IgD-negative memory B cell (primary cell): ENCODE data around the gene KDM1B. TPM values are rescaled to one million over a fixed set of nuclear protein-coding genes. Genes with fewer than 3 reads are reported as not detected.
A peak's percentile ranks its signal among the peaks of the same experiment; 100 is the strongest.

ENCODE experiments used
- H3K27ac Mint-ChIP-seq, 3 donors: one replicate each; pipeline ENCODE4 v1.8.0; 2020 to 2022; ENCODE audit warnings: mild to moderate bottlenecking in 3 of 3, mixed read lengths in 3 of 3, moderate library complexity in 1 of 3
- H3K27me3 Mint-ChIP-seq: one replicate; pipeline ENCODE4 v1.8.0; 2021; ENCODE audit warnings: mixed read lengths
- H3K36me3 Mint-ChIP-seq: one replicate; pipeline ENCODE4 v1.8.0; 2020; ENCODE audit warnings: mild to moderate bottlenecking, mixed read lengths
- H3K4me1 Mint-ChIP-seq, 3 donors: one replicate each; pipeline ENCODE4 v1.8.0; 2020 to 2022; ENCODE audit warnings: mixed read lengths in 3 of 3, mild to moderate bottlenecking in 1 of 3
- H3K4me3 Mint-ChIP-seq, 4 donors: one replicate each; pipeline ENCODE4 v1.8.0; 2020 to 2022; ENCODE audit warnings: mild to moderate bottlenecking in 4 of 4, mixed read lengths in 4 of 4, moderate library complexity in 3 of 4
- H3K9me3 Mint-ChIP-seq, 3 donors: one replicate each; pipeline ENCODE4 v1.8.0; 2020 to 2021; ENCODE audit warnings: mixed read lengths in 3 of 3, mild to moderate bottlenecking in 1 of 3
- polyA plus RNA-seq: library from polyadenylated mRNA; unstranded; fragments of 300-500 nt; fragmentation: Illumina TruSeq; gene quantifications from one replicate; pipeline ENCODE4 v1.2.3, GENCODE V29; 2021

Gene KDM1B
- polyA plus RNA-seq, 1 donor from 2014 or later = 2.3 TPM

DNA sequence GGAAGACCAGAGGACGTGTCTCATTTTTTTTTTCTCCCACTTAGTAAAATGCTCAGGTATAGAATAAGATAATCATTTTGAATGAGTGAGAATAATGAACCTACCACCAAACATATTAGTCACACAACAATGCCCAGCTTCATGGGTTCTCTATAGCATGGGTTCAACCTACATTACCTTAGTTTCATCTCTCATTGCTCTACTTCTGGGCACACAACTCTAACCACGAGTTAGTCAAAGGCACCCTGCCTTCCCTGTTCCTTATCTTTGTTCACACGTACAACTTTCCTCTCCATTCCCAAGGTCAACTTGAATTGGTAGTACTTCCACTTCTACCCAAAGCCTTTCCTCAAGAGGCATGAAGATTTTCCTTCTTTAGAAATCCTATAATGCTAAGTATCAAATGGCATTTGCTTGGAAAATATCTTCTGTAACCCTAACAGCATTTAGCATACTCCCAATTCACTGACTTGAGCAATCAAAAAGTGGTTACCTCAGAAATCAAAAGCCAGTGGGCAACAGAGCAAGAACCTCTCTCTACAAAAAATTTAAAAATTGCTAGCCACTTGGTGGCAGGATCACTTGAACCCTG is 88.2 kb downstream of the KDM1B start:
- no peak overlapping the region for H3K4me3 Mint-ChIP-seq
- peaks cover 5 to 13% (median 7%) of the 10 kb centered on the region in 3 donors for H3K4me1 Mint-ChIP-seq
- H3K27ac Mint-ChIP-seq = peak overlapping the region in 2 of 3 donors; percentile 2 to 82
- H3K27me3 Mint-ChIP-seq = no peaks in the 10 kb centered on the region
- H3K36me3 Mint-ChIP-seq = peaks cover 10% of the 10 kb centered on the region
- no peaks in the 10 kb centered on the region for H3K9me3 Mint-ChIP-seq

GRCh38 chr6:18244251-18244650 is 89.0 kb downstream of the KDM1B start:
- Mint-ChIP-seq H3K27me3 (no peaks in the 10 kb centered on the region), H3K4me3 (no peak overlapping the region), H3K9me3 (no peaks in the 10 kb centered on the region), H3K36me3 (peaks cover 9% of the 10 kb centered on the region), H3K27ac (no peak overlapping the region), H3K4me1 (peaks cover 5 to 13% (median 9%) of the 10 kb centered on the region in 3 donors)

- Mint-ChIP-seq H3K9me3 (no peaks in the 10 kb centered on the region), H3K4me1 (peaks cover 5 to 13% (median 9%) of the 10 kb centered on the region in 3 donors), H3K27ac (peak overlapping the region in 2 of 3 donors; percentile 21 to 36), H3K36me3 (peaks cover 9% of the 10 kb centered on the region), H3K27me3 (no peaks in the 10 kb centered on the region), H3K4me3 (no peak overlapping the region)
These were observed 89.9 kb downstream of the KDM1B start for GRCh38 chr6:18245079-18245478.

DNA sequence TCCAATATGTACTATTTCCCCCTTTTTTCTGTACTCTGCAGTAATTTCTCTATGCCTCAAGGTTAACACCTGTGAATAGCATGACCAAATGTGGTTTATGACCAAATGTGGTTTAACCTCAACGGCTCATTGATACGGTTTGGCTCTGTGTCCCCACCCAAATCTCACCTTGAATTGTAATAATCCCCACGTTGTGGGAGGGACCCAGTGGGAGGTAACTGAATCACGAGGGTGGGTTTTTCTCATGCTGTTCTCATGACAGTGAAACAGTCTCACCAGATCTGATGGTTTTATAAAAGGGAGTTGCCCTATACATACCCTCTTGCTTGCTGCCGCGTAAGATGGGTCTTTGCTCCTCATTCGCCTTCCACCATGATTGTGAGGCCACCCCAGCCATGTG is 90.4 kb downstream of the KDM1B start:
- Mint-ChIP-seq H3K36me3 (peaks cover 9% of the 10 kb centered on the region), H3K9me3 (no peaks in the 10 kb centered on the region), H3K27ac (peak overlapping the region in 2 of 3 donors; percentile 21 to 36), H3K27me3 (no peaks in the 10 kb centered on the region), H3K4me1 (peaks cover 5 to 13% (median 9%) of the 10 kb centered on the region in 3 donors), H3K4me3 (peak overlapping the region in 1 of 4 donors; percentile 57)

DNA sequence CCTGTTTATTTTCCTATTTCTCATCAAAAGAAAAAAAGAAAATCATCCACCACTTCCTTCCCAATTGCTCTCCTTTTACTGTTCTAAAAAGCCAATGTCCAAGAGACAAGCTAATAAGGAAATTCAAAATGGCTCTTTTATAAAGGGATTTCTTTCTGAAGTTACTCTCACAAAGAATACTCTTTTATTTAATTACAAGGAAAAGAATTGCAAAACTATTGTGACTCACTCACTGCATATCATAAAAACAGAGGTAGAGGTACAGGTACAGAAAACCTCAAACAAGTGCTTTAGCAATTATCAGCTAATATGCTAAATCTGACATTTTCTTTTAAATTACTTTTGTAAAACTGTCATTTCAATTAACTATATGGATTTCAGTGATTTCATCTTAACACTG is 91.0 kb downstream of the KDM1B start:
- no peak overlapping the region for H3K4me3 Mint-ChIP-seq
- no peaks in the 10 kb centered on the region for H3K9me3 Mint-ChIP-seq
- H3K4me1 Mint-ChIP-seq = peaks cover 1 to 13% (median 9%) of the 10 kb centered on the region in 3 donors
- peaks cover 9% of the 10 kb centered on the region for H3K36me3 Mint-ChIP-seq
- H3K27me3 Mint-ChIP-seq = no peaks in the 10 kb centered on the region
- peak overlapping the region in 1 of 3 donors; percentile 36 for H3K27ac Mint-ChIP-seq

DNA sequence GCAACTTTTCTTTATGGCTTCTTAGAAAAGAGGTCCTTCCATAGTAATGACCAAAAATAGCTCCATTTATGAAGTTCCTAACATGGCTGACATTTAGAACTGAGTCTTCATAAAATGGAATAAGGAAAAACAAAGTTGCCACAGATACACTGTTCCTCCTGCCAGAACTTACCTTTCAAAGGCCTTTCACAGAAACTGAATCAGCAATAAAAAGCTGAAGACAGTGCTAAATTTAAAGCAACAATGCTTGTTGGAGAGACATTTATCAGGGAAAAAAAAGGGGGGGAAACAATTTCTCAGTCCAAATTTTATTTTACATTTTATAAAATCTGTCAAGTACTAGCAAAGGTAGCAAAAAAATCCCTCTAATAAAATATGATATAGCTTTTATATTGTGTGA is 91.8 kb downstream of the KDM1B start:
- H3K4me3 Mint-ChIP-seq = no peak overlapping the region
- peaks cover 9% of the 10 kb centered on the region for H3K36me3 Mint-ChIP-seq
- H3K4me1 Mint-ChIP-seq = peaks cover 0 to 13% (median 7%) of the 10 kb centered on the region in 3 donors
- H3K27me3 Mint-ChIP-seq = no peaks in the 10 kb centered on the region
- H3K27ac Mint-ChIP-seq = no peak overlapping the region
- H3K9me3 Mint-ChIP-seq = no peaks in the 10 kb centered on the region

- no peaks in the 10 kb centered on the region for H3K9me3 Mint-ChIP-seq
- no peak overlapping the region for H3K4me3 Mint-ChIP-seq
- H3K27ac Mint-ChIP-seq = no peak overlapping the region
- no peaks in the 10 kb centered on the region for H3K27me3 Mint-ChIP-seq
- H3K4me1 Mint-ChIP-seq = peaks cover 7 to 10% (median 8%) of the 10 kb centered on the region in 3 donors
- H3K36me3 Mint-ChIP-seq = peaks cover 6% of the 10 kb centered on the region
These were observed 93.5 kb downstream of the KDM1B start for GRCh38 chr6:18248698-18249097.

DNA sequence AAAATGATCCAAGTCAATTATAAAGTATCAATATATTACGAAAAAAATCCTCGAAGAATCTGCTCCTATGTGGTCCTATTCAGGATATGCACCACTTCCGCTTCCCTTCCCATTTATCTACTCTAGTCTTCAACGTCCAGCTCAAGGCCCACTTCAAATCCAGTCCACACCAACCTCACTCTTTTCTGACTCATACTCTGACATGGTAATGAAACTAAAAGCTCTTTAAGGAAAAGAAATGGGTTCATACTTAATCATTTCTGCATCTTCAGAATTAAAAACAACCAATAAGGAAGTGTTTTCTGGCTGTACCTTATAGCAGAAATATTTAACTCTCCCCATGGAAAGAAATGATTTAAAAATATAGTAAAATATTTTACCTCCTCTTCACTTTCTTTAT is 94.0 kb downstream of the KDM1B start:
- H3K27me3 Mint-ChIP-seq = no peaks in the 10 kb centered on the region
- peak overlapping the region in 1 of 3 donors; percentile 16 for H3K27ac Mint-ChIP-seq
- peaks cover 7 to 10% (median 8%) of the 10 kb centered on the region in 3 donors for H3K4me1 Mint-ChIP-seq
- H3K9me3 Mint-ChIP-seq = no peaks in the 10 kb centered on the region
- H3K36me3 Mint-ChIP-seq = peaks cover 6% of the 10 kb centered on the region
- no peak overlapping the region for H3K4me3 Mint-ChIP-seq

GRCh38 chr6:18253635-18254034 is 98.4 kb downstream of the KDM1B start:
- Mint-ChIP-seq H3K9me3 (no peaks in the 10 kb centered on the region), H3K27ac (no peak overlapping the region), H3K27me3 (no peaks in the 10 kb centered on the region), H3K4me3 (no peak overlapping the region), H3K36me3 (peaks cover 4% of the 10 kb centered on the region), H3K4me1 (peaks cover 3 to 8% (median 4%) of the 10 kb centered on the region in 3 donors)

DNA sequence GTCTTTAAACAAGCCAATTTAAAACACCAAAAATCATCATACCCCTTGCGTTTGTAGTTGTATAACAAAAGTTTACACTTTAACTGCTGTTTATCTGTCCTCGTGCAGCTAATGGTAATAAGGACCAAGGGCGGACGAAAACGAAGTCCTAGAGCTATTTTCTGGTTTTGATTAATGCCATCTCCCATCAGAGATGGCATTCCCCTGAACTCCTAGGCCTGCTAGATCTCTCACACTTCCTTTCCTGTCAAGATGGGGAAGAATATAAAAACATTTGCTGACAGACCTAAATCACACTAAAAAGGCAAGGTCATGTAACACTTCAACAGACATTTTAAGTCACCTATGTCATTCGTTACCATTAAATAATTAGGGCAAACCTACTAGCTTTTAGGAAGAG is 99.6 kb downstream of the KDM1B start:
- Mint-ChIP-seq H3K27ac (no peak overlapping the region), H3K4me1 (peaks cover 8 to 13% (median 10%) of the 10 kb centered on the region in 3 donors), H3K27me3 (no peaks in the 10 kb centered on the region), H3K36me3 (peaks cover 4% of the 10 kb centered on the region), H3K9me3 (no peaks in the 10 kb centered on the region), H3K4me3 (no peak overlapping the region)

DNA sequence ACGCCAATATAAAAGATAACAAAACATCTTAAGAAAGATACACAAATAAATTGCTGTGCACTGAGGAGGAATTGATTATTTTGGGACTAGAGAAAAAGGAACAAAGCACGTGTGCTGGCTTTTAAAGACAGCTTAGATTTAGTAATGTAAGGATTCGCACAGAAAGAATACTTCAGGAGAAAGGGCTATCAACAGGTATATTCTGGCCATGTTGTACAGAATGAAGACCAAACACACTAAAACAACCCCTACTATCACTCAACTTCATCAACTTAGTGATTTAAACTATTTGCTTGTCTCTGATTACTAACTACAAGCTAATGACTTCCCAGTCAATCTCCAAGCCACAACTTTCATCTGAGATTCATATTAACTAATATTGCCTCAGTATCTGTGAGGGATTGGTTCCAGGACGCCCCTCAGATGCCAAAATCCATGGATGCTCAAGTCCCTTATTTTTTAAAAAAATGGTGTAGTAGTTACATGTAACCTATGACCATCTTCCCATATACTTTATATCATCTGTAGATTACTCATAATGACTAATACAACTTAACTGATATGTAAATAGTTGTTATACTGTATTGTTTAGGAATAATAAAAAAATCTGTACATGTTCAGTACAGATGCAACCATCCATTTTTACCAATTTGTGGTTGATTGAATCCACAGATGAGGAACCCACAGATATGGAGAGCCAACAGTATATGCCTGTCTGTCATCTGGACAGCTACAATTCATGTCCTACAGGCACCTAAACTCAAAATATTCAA is 104.6 kb downstream of the KDM1B start:
- H3K27me3 Mint-ChIP-seq = no peaks in the 10 kb centered on the region
- peak overlapping the region in 3 of 4 donors; percentile 3 to 96 (median 96) for H3K4me3 Mint-ChIP-seq
- peaks cover 38 to 43% (median 40%) of the 10 kb centered on the region in 3 donors for H3K4me1 Mint-ChIP-seq
- H3K27ac Mint-ChIP-seq = peak overlapping the region; percentile 80 to 94 (median 87)
- no peaks in the 10 kb centered on the region for H3K9me3 Mint-ChIP-seq
- H3K36me3 Mint-ChIP-seq = peaks cover 2% of the 10 kb centered on the region

GRCh38 chr6:18260448-18261106 is 105.4 kb downstream of the KDM1B start:
- Mint-ChIP-seq H3K4me1 (peaks cover 39 to 49% (median 44%) of the 10 kb centered on the region in 3 donors), H3K27ac (peak overlapping the region; percentile 51 to 94 (median 87)), H3K27me3 (no peaks in the 10 kb centered on the region), H3K4me3 (peak overlapping the region; percentile 35 to 96 (median 68)), H3K36me3 (peaks cover 2% of the 10 kb centered on the region), H3K9me3 (no peaks in the 10 kb centered on the region)

DNA sequence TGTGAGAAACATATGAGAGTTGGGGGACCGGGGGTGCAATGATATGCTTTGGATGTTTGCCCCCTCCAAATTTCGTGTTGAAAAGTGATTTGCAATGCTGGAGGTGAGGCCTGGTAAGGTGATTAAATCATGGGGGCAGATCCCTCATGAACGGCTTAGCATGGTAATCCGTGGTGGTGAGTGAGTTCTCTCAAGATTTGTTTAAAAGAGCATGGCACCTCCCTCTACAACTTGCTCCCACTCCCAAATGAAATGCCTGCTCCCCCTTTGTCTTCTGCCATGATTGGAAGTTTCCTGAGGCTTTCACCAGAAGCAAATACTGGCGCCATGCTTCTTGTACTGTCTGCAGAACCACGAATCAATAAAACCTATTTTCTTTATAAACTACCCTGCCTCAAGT is 106.7 kb downstream of the KDM1B start:
- peak overlapping the region; percentile 48 to 96 (median 94) for H3K27ac Mint-ChIP-seq
- peaks cover 2% of the 10 kb centered on the region for H3K36me3 Mint-ChIP-seq
- peak overlapping the region; percentile 18 to 97 (median 96) for H3K4me3 Mint-ChIP-seq
- peaks cover 39 to 49% (median 44%) of the 10 kb centered on the region in 3 donors for H3K4me1 Mint-ChIP-seq
- no peaks in the 10 kb centered on the region for H3K27me3 Mint-ChIP-seq
- H3K9me3 Mint-ChIP-seq = no peaks in the 10 kb centered on the region

- H3K27ac Mint-ChIP-seq = peak overlapping the region; percentile 91 to 97 (median 94)
- peaks cover 39 to 49% (median 44%) of the 10 kb centered on the region in 3 donors for H3K4me1 Mint-ChIP-seq
- H3K36me3 Mint-ChIP-seq = no peaks in the 10 kb centered on the region
- H3K9me3 Mint-ChIP-seq = no peaks in the 10 kb centered on the region
- H3K4me3 Mint-ChIP-seq = peak overlapping the region; percentile 87 to 97 (median 96)
- H3K27me3 Mint-ChIP-seq = no peaks in the 10 kb centered on the region
These were observed 107.6 kb downstream of the KDM1B start for GRCh38 chr6:18262702-18263417.
